NCI-H1694 (cell line): ENCODE results near the gene TTC12.

Experiments
- DNase-seq: peaks from one replicate; lab custom pipeline; 2025; lab: John Stamatoyannopoulos, UW

Gene TTC12

GRCh38 chr11:113404859-113405430, 90.6 kb downstream of the TTC12 start:
- DNase-seq: no peak

GRCh38 chr11:113405724-113406478, 91.5 kb downstream of the TTC12 start:
- no peak for DNase-seq

- no peak for DNase-seq
Measured at GRCh38 chr11:113407163-113407562, 92.8 kb downstream of the TTC12 start.

GRCh38 chr11:113408206-113408605, 93.8 kb downstream of the TTC12 start:
- no peak for DNase-seq

GRCh38 chr11:113408887-113409286, 94.5 kb downstream of the TTC12 start:
- no peak for DNase-seq

GRCh38 chr11:113409526-113409925, 95.1 kb downstream of the TTC12 start:
- no peak for DNase-seq

- no peak for DNase-seq
Measured at GRCh38 chr11:113410414-113411135, 96.2 kb downstream of the TTC12 start.

- no peak for DNase-seq
Measured at GRCh38 chr11:113411536-113411935, 97.2 kb downstream of the TTC12 start.

GRCh38 chr11:113412675-113413074, 98.3 kb downstream of the TTC12 start:
- no peak for DNase-seq

- no peak for DNase-seq
Measured at GRCh38 chr11:113415343-113415742, 101.0 kb downstream of the TTC12 start.
